PC-3 (cell line): Measurements from ENCODE around the gene ZNF619. TPM values are rescaled to one million over a fixed set of nuclear protein-coding genes. Genes with fewer than 3 reads are reported as not detected.

Experiments used
- ATAC-seq: fragments of 200-7000 bp; cut with Tn5 transposase; 2 replicates; pipeline ENCODE4 v1.9.1; 2020; ENCODE audit warnings: mild to moderate bottlenecking, moderate library complexity
- BruUV-seq: library from RNA; stranded (reverse); fragments of 400-500 nt; replicated peaks from 2 replicates; lab custom pipeline; 2021; lab: Mats Ljungman, UMichigan
- CTCF ChIA-PET: fragments of 300-600 bp; sonication (Branson Sonifier 250); formaldehyde crosslinking; loops from one replicate; lab custom pipeline; 2022; ENCODE audit warnings: antibody characterized with exemption; lab: Charles Lee
- POLR2A ChIA-PET: fragments of 300-600 bp; sonication (Branson Sonifier 250); formaldehyde crosslinking; loops from one replicate; lab custom pipeline; 2022; ENCODE audit warnings: antibody characterized with exemption; ENCODE audit not compliant: unreplicated experiment; lab: Charles Lee
- DNase-seq: peaks from one replicate; pipeline ENCODE4 v3.0.0-alpha.2; 2015
- H2AFZ ChIP-seq: fragments of 300-600 bp; sonication (generic); 2 replicates; pipeline ENCODE4 v1.6.0; 2016; ENCODE audit warnings: antibody characterized with exemption, low read length
- H3F3A ChIP-seq: fragments of 300-600 bp; sonication (generic); one replicate; pipeline ENCODE4 v1.6.0; 2017; ENCODE audit warnings: antibody characterized with exemption, low read length, control low read depth, mild to moderate bottlenecking; ENCODE audit not compliant: unreplicated experiment
- H3K27ac ChIP-seq: fragments of 300-600 bp; sonication (generic); 2 replicates; pipeline ENCODE4 v1.5.1; 2016; ENCODE audit warnings: mild to moderate bottlenecking, low read length
- H3K27me3 ChIP-seq: fragments of 300-600 bp; sonication (generic); 2 replicates; pipeline ENCODE4 v1.6.1; 2016; ENCODE audit warnings: low read length, mixed read lengths
- H3K36me3 ChIP-seq: fragments of 300-600 bp; sonication (generic); 2 replicates; pipeline ENCODE4 v1.6.1; 2016; ENCODE audit warnings: low read depth, mixed run types, low read length, mixed read lengths
- H3K4me1 ChIP-seq: fragments of 300-600 bp; sonication (generic); 2 replicates; pipeline ENCODE4 v1.5.1; 2016; ENCODE audit warnings: low read length; ENCODE audit not compliant: insufficient read depth
- H3K4me2 ChIP-seq: fragments of 300-600 bp; sonication (generic); 2 replicates; pipeline ENCODE4 v1.6.0; 2016; ENCODE audit warnings: low read length
- H3K4me3 ChIP-seq: fragments of 300-600 bp; sonication (generic); 2 replicates; pipeline ENCODE4 v1.5.1; 2016; ENCODE audit warnings: mild to moderate bottlenecking, low read length, mixed read lengths
- H3K79me2 ChIP-seq: fragments of 300-600 bp; sonication (generic); 2 replicates; pipeline ENCODE4 v1.6.1; 2017; ENCODE audit warnings: low read length, mixed read lengths
- H3K9ac ChIP-seq: fragments of 300-600 bp; sonication (generic); 2 replicates; pipeline ENCODE4 v1.6.0; 2016; ENCODE audit warnings: mild to moderate bottlenecking, low read length
- H3K9me2 ChIP-seq: fragments of 300-600 bp; sonication (generic); replicated peaks from 2 replicates; pipeline ENCODE4 v1.6.1; 2016; ENCODE audit warnings: mixed run types, low read length, mixed read lengths
- H3K9me3 ChIP-seq: fragments of 300-600 bp; sonication (generic); 2 replicates; pipeline ENCODE4 v1.6.1; 2016; ENCODE audit warnings: low read length, mixed read lengths
- H4K20me1 ChIP-seq: fragments of 300-600 bp; sonication (generic); 2 replicates; pipeline ENCODE4 v1.6.1; 2016; ENCODE audit warnings: low read length, mixed read lengths
- EZH2 ChIP-seq: fragments of 300-600 bp; sonication (generic); IDR thresholded peaks from one replicate; pipeline ENCODE4 v1.6.1; 2017; ENCODE audit warnings: antibody characterized with exemption, mild to moderate bottlenecking, low read length; ENCODE audit not compliant: unreplicated experiment
- EZH2phosphoT487 ChIP-seq: fragments of 300-600 bp; sonication (generic); IDR thresholded peaks from 2 replicates; pipeline ENCODE4 v1.6.1; 2018; ENCODE audit warnings: mild to moderate bottlenecking, antibody characterized with exemption, low read length, borderline replicate concordance
- intact Hi-C: fragments of 100-400 bp; cut with micrococcal nuclease; formaldehyde crosslinking; loops from 2 replicates; pipeline ENCODE4 v1.9.0; 2023
- total RNA-seq: library from RNA; depleted of rRNA; stranded (reverse); fragments of >200 nt; gene quantifications from 2 replicates; pipeline ENCODE4 v1.2.3, GENCODE V29; 2014
- TF ChIP-seq, protein P1 (sequence below): fragments of 300-600 bp; sonication (generic); conservative IDR thresholded peaks from 2 replicates; pipeline ENCODE4 v1.5.1; 2017; ENCODE audit warnings: antibody characterized with exemption, low read depth, mild to moderate bottlenecking, low read length

Gene ZNF619
- total RNA-seq, 1 experiment from 2014 or later, result 3.5 TPM

DNA sequence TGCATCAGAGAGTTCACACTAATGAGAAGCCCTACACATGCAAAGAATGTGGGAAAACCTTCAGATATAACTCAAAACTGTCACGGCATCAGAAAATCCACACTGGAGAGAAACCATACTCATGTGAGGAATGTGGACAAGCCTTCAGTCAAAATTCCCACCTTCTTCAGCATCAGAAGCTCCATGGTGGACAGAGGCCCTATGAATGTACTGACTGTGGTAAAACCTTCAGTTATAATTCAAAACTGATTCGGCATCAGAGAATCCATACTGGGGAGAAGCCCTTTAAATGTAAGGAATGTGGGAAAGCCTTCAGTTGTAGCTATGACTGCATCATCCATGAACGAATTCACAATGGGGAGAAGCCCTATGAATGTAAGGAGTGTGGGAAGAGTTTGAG, 10.2 kb downstream of the ZNF619 start:
- no peaks in the 10 kb centered on the region for H3F3A ChIP-seq
- H4K20me1 ChIP-seq, result no peaks in the 10 kb centered on the region
- no TSS peak for BruUV-seq
- H3K9me2 ChIP-seq, result no peaks in the 10 kb centered on the region
- no peak overlapping the region for H3K4me2 ChIP-seq
- H2AFZ ChIP-seq, result no peak overlapping the region
- intact Hi-C loops, result no loop called here
- ATAC-seq, result no peak
- no peak overlapping the region for H3K9ac ChIP-seq
- no peak overlapping the region for H3K27ac ChIP-seq
- H3K79me2 ChIP-seq, result no peaks in the 10 kb centered on the region
- TF ChIP-seq EZH2phosphoT487 (no peak), EZH2 (no peak)
- TF ChIP-seq, protein P1, sequence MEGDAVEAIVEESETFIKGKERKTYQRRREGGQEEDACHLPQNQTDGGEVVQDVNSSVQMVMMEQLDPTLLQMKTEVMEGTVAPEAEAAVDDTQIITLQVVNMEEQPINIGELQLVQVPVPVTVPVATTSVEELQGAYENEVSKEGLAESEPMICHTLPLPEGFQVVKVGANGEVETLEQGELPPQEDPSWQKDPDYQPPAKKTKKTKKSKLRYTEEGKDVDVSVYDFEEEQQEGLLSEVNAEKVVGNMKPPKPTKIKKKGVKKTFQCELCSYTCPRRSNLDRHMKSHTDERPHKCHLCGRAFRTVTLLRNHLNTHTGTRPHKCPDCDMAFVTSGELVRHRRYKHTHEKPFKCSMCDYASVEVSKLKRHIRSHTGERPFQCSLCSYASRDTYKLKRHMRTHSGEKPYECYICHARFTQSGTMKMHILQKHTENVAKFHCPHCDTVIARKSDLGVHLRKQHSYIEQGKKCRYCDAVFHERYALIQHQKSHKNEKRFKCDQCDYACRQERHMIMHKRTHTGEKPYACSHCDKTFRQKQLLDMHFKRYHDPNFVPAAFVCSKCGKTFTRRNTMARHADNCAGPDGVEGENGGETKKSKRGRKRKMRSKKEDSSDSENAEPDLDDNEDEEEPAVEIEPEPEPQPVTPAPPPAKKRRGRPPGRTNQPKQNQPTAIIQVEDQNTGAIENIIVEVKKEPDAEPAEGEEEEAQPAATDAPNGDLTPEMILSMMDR, result no peak
- no peak overlapping the region for H3K4me3 ChIP-seq
- no peak for DNase-seq
- H3K27me3 ChIP-seq, result no peaks in the 10 kb centered on the region
- ChIA-PET POLR2A (no interaction called here), CTCF (no interaction called here)
- 0 out of 2 replicates have a peak, but pooled peaks cover 8% of the 10 kb centered on the region for H3K9me3 ChIP-seq
- no peaks in the 10 kb centered on the region for H3K4me1 ChIP-seq
- H3K36me3 ChIP-seq, result peaks cover 29% of the 10 kb centered on the region

GRCh38 chr3:40490916-40491315, 14.0 kb downstream of the ZNF619 start:
- Histone ChIP-seq H3K27me3 (no peaks in the 10 kb centered on the region), H3K4me3 (no peak overlapping the region), H3K9me2 (no peaks in the 10 kb centered on the region), H3K4me1 (no peaks in the 10 kb centered on the region), H3K4me2 (no peak overlapping the region), H3K36me3 (peaks cover 23% of the 10 kb centered on the region), H4K20me1 (no peaks in the 10 kb centered on the region), H3K79me2 (no peaks in the 10 kb centered on the region), H3K27ac (no peak overlapping the region), H2AFZ (no peak overlapping the region), H3K9me3 (0 out of 2 replicates have a peak, but pooled peaks cover 8% of the 10 kb centered on the region), H3K9ac (no peak overlapping the region), H3F3A (no peaks in the 10 kb centered on the region)
- ChIA-PET POLR2A (no interaction called here), CTCF (no interaction called here)
- no TSS peak for BruUV-seq
- DNase-seq (no peak), ATAC-seq (no peak)
- intact Hi-C loops, result no loop called here
- no peak for TF ChIP-seq EZH2
- TF ChIP-seq EZH2phosphoT487, result no peak
- TF ChIP-seq, protein P1, result no peak

DNA sequence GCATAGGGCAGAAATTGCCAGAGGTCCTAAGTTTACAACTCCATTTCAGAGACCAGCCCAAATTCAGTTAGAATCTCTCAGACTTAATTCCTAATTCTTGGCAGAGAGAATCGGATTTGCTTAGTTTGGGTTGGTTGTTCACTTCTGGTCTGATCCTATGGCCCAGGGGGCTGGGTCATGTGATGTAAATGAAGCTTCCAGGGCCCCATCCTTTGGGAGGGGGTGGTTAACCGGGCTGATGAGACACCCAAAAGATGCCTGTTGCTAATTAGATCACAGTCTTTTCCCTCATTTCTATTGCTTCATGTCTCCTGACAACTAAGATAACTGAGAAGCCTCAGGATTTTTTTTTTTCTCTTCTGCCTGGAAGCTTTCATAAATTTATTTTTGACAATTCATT, 17.8 kb downstream of the ZNF619 start:
- no peaks in the 10 kb centered on the region for H3K4me1 ChIP-seq
- ATAC-seq (no peak), DNase-seq (no peak)
- H3F3A ChIP-seq, result no peaks in the 10 kb centered on the region
- no peaks in the 10 kb centered on the region for H3K36me3 ChIP-seq
- no peak overlapping the region for H2AFZ ChIP-seq
- TF ChIP-seq EZH2phosphoT487, result no peak
- TF ChIP-seq, protein P1, result no peak
- TF ChIP-seq EZH2, result no peak
- ChIA-PET POLR2A (no interaction called here), CTCF (no interaction called here)
- H4K20me1 ChIP-seq, result no peaks in the 10 kb centered on the region
- H3K27me3 ChIP-seq, result no peaks in the 10 kb centered on the region
- no TSS peak for BruUV-seq
- no peaks in the 10 kb centered on the region for H3K9me3 ChIP-seq
- no peaks in the 10 kb centered on the region for H3K9me2 ChIP-seq
- H3K79me2 ChIP-seq, result no peaks in the 10 kb centered on the region
- intact Hi-C loops, result no loop called here
- no peak overlapping the region for H3K27ac ChIP-seq
- H3K4me3 ChIP-seq, result no peak overlapping the region
- no peak overlapping the region for H3K4me2 ChIP-seq
- no peak overlapping the region for H3K9ac ChIP-seq
